ENCODE results near the gene TSHR. TPM values are rescaled to one million over a fixed set of nuclear protein-coding genes. Genes with fewer than 3 reads are reported as not detected.

The TSHR gene
- total RNA-seq, 1 experiment from 2014 or later, result not detected

- H3K27ac ChIP-seq (ENCODE audit: insufficient read length, low read depth, low read length), result no peak overlapping the region
- Mint-ChIP-seq H3K36me3 (ENCODE audit: insufficient read depth in 1 of 3, low read depth in 3 of 3) (no peaks in the 10 kb centered on the region), H3K27ac (no peak overlapping the region; a peak in 1 of 7 replicates), H3K27me3 (ENCODE audit: low read depth) (no peaks in the 10 kb centered on the region), H3K4me1 (peaks cover 0 to 4% of the 10 kb centered on the region in 2 experiments; a peak in 1 of 4 replicates), H3K9me3 (no peaks in the 10 kb centered on the region), H3K4me3 (no peak overlapping the region)
- no peaks in the 10 kb centered on the region for H3K4me1 ChIP-seq (ENCODE audit: insufficient read depth, low read length)
- no peak for TF ChIP-seq CTCF (conservative IDR thresholded peaks at IDR 0.05)
- no peaks in the 10 kb centered on the region for H3K79me2 ChIP-seq (ENCODE audit: insufficient read depth, low read length)
- no peak overlapping the region for H2BK5ac ChIP-seq (ENCODE audit: insufficient read length, low read length)
- no peak overlapping the region for H2AK5ac ChIP-seq (ENCODE audit: insufficient read length, low read length)
- H3K4me2 ChIP-seq (ENCODE audit: insufficient read depth, insufficient read length, low read length), result no peak overlapping the region
- H4K91ac ChIP-seq (ENCODE audit: insufficient read length, low read depth, low read length), result no peak overlapping the region
- no peak overlapping the region for H2BK15ac ChIP-seq (ENCODE audit: low read depth, low read length)
- no peak overlapping the region for H2AFZ ChIP-seq (ENCODE audit: low read length)
- H2BK12ac ChIP-seq (ENCODE audit: insufficient read length, low read depth, low read length), result no peak overlapping the region
- H2BK20ac ChIP-seq (ENCODE audit: low read depth, low read length, poor library complexity, severe bottlenecking), result no peak overlapping the region
- no peak overlapping the region for H4K5ac ChIP-seq (ENCODE audit: insufficient read length, low read depth, low read length)
- H4K20me1 ChIP-seq (ENCODE audit: control insufficient read depth, insufficient read depth, insufficient read length), result no peaks in the 10 kb centered on the region
- no peaks in the 10 kb centered on the region for H3K79me1 ChIP-seq (ENCODE audit: insufficient read depth, low read depth, low read length, poor library complexity, severe bottlenecking)
- no peak for DNase-seq
- H3K14ac ChIP-seq (ENCODE audit: insufficient read depth, low read length), result no peak overlapping the region
- H3K56ac ChIP-seq (ENCODE audit: insufficient read length, low read depth, low read length), result no peak overlapping the region
- H3K23ac ChIP-seq (ENCODE audit: insufficient read length, low read depth, low read length), result no peak overlapping the region
- H2BK120ac ChIP-seq (ENCODE audit: low read depth, low read length, poor library complexity, severe bottlenecking), result no peak overlapping the region
- no peaks in the 10 kb centered on the region for H3K23me2 ChIP-seq (ENCODE audit: insufficient read length, low read depth, low read length, poor library complexity, severe bottlenecking)
- no peak overlapping the region for H3T11ph ChIP-seq (ENCODE audit: low read length)
- H3K27me3 ChIP-seq (ENCODE audit: insufficient read depth, low read length), result no peaks in the 10 kb centered on the region
- H3K18ac ChIP-seq (ENCODE audit: insufficient read length, low read depth, low read length), result no peak overlapping the region
- no peaks in the 10 kb centered on the region for H3K9me3 ChIP-seq (ENCODE audit: control insufficient read depth, low read depth, low read length)
- H3K4ac ChIP-seq (ENCODE audit: low read depth, low read length), result no peak overlapping the region
- no peak overlapping the region for H4K8ac ChIP-seq (replicated peaks; ENCODE audit: insufficient read length, low read depth, low read length)
- no peak overlapping the region for H3K9ac ChIP-seq (ENCODE audit: extremely low read depth, insufficient read length, low read length)
These were observed 22.1 kb upstream of the TSHR start for GRCh38 chr14:80933282-80933681.

Measured in H9 (cell line).